H1 (cell line): ENCODE measurements around the gene PRR5L. TPM values are rescaled to one million over a fixed set of nuclear protein-coding genes. Genes with fewer than 3 reads are reported as not detected.

Source experiments
- CTCF ChIA-PET: fragments of 300-600 bp; sonication (Branson Sonifier 250); formaldehyde crosslinking; loops from one replicate; lab custom pipeline; 2021; ENCODE audit not compliant: partially characterized antibody; lab: Charles Lee
- POLR2A ChIA-PET: fragments of 300-600 bp; sonication (Branson Sonifier 250); formaldehyde crosslinking; loops from one replicate; lab custom pipeline; 2021; ENCODE audit warnings: inconsistent platforms; ENCODE audit not compliant: partially characterized antibody; lab: Charles Lee
- DNase-seq, 2 experiments: peaks; one replicate each; pipeline versions ENCODE4 v3.0.0 to v3.0.0-alpha.2; 2010 to 2022; ENCODE audit warnings: low spot score in 2 of 2, low read depth in 1 of 2, mixed read lengths in 1 of 2
- FAIRE-seq: peaks from 2 replicates; lab custom pipeline; 2011; peaks lifted over from hg19 to GRCh38; lab: Jason Lieb, UNC
- H2AFZ ChIP-seq: 2 replicates; pipeline ENCODE4 v1.8.1; 2012; ENCODE audit warnings: low read length, inconsistent platforms
- H2AK5ac ChIP-seq: 2 replicates; pipeline ENCODE4 v1.6.1; 2013; ENCODE audit warnings: low read depth, low read length
- H2BK120ac ChIP-seq: replicated peaks from 2 replicates; pipeline ENCODE3; 2013; ENCODE audit warnings: low read depth, low read length, inconsistent platforms
- H2BK12ac ChIP-seq: 2 replicates; pipeline ENCODE4 v1.6.1; 2013; ENCODE audit warnings: low read depth, low read length
- H2BK15ac ChIP-seq: 2 replicates; pipeline ENCODE4 v1.6.1; 2013; ENCODE audit warnings: low read length
- H2BK20ac ChIP-seq: 2 replicates; pipeline ENCODE4 v1.6.1; 2013; ENCODE audit warnings: low read length
- H2BK5ac ChIP-seq: 2 replicates; pipeline ENCODE4 v1.6.1; 2013; ENCODE audit warnings: low read depth, low read length
- H3K14ac ChIP-seq: 2 replicates; pipeline ENCODE4 v1.6.1; 2013; ENCODE audit warnings: inconsistent platforms; ENCODE audit not compliant: insufficient read length
- H3K18ac ChIP-seq: 2 replicates; pipeline ENCODE4 v1.6.1; 2013; ENCODE audit warnings: low read length; ENCODE audit errors: extremely low read depth
- H3K23ac ChIP-seq: 2 replicates; pipeline ENCODE4 v1.6.1; 2013; ENCODE audit warnings: inconsistent platforms; ENCODE audit not compliant: insufficient read length
- H3K23me2 ChIP-seq: 2 replicates; pipeline ENCODE4 v1.6.1; 2013; ENCODE audit warnings: low read depth, low read length
- H3K27ac ChIP-seq: 2 replicates; pipeline ENCODE4 v1.6.1; 2011; ENCODE audit warnings: low read depth, low read length, inconsistent platforms
- H3K27me3 ChIP-seq, 4 experiments: replicated peaks in 1 of 4; 1 replicate in 1 of 4; 2 replicates in 3 of 4; pipeline versions ENCODE4 v1.6.1 to v1.8.1; 2011 to 2013; ENCODE audit warnings: low read length in 3 of 4, mild to moderate bottlenecking in 3 of 4, inconsistent platforms in 2 of 4, mixed read lengths in 2 of 4, moderate library complexity in 1 of 4; ENCODE audit not compliant: control insufficient read depth in 3 of 4, insufficient read depth in 3 of 4; ENCODE audit errors: extremely low read depth in 1 of 4
- H3K36me3 ChIP-seq, 4 experiments: 2 replicates each; pipeline versions ENCODE4 v1.6.1 to v1.8.1; 2011 to 2013; ENCODE audit warnings: mild to moderate bottlenecking in 4 of 4, low read length in 3 of 4, moderate library complexity in 2 of 4, control low read depth in 1 of 4, inconsistent platforms in 1 of 4; ENCODE audit not compliant: insufficient read depth in 4 of 4, control insufficient read depth in 2 of 4
- H3K4ac ChIP-seq: replicated peaks from 2 replicates; pipeline ENCODE3; 2013; ENCODE audit warnings: low read length, low read depth, mixed read lengths, inconsistent platforms; ENCODE audit not compliant: insufficient read length
- H3K4me1 ChIP-seq, 4 experiments: replicated peaks in 1 of 4; 1 replicate in 1 of 4; 2 replicates in 3 of 4; pipeline versions ENCODE4 v1.6.1 to v1.8.1; 2011 to 2013; ENCODE audit warnings: low read length in 3 of 4, inconsistent platforms in 2 of 4, mixed read lengths in 1 of 4; ENCODE audit not compliant: insufficient read depth in 4 of 4, control insufficient read depth in 3 of 4
- H3K4me2 ChIP-seq, 2 experiments: 2 replicates each; pipeline versions ENCODE4 v1.6.1 to v1.8.1; 2011 to 2013; ENCODE audit warnings: low read depth in 2 of 2, low read length in 2 of 2, control low read depth in 1 of 2, inconsistent platforms in 1 of 2, mild to moderate bottlenecking in 1 of 2; ENCODE audit not compliant: insufficient read depth in 1 of 2
- H3K4me3 ChIP-seq, 4 experiments: fragments of 200-600, 300-600 bp in 1 of 4; sonication (generic), shearing (Covaris generic), sonication (Bioruptor Twin) in 1 of 4; 2 replicates each; pipeline versions ENCODE4 v1.5.1 to v1.8.1; 2011 to 2016; ENCODE audit warnings: low read length in 4 of 4, low read depth in 3 of 4, control low read depth in 2 of 4, inconsistent platforms in 2 of 4, mild to moderate bottlenecking in 2 of 4, mixed read lengths in 1 of 4, moderate library complexity in 1 of 4; ENCODE audit not compliant: insufficient read depth in 2 of 4; ENCODE audit errors: extremely low read depth in 1 of 4
- H3K56ac ChIP-seq: replicated peaks from 2 replicates; pipeline ENCODE3; 2013; ENCODE audit warnings: low read depth, mild to moderate bottlenecking, mixed read lengths, low read length, inconsistent platforms; ENCODE audit not compliant: insufficient read length
- H3K79me1 ChIP-seq: 2 replicates; pipeline ENCODE4 v1.6.1; 2013; ENCODE audit warnings: low read depth, low read length, control low read depth
- H3K79me2 ChIP-seq, 2 experiments: 2 replicates each; pipeline versions ENCODE4 v1.6.1 to v1.8.1; 2012 to 2013; ENCODE audit warnings: low read length in 2 of 2, mild to moderate bottlenecking in 2 of 2, inconsistent platforms in 1 of 2; ENCODE audit not compliant: insufficient read depth in 2 of 2, control insufficient read depth in 1 of 2
- H3K9ac ChIP-seq, 4 experiments: replicated peaks in 1 of 4; 1 replicate in 1 of 4; 2 replicates in 3 of 4; pipeline versions ENCODE4 v1.6.1 to v1.8.1; 2011 to 2013; ENCODE audit warnings: low read depth in 3 of 4, low read length in 3 of 4, control low read depth in 2 of 4, mild to moderate bottlenecking in 2 of 4, moderate library complexity in 2 of 4, inconsistent platforms in 1 of 4; ENCODE audit errors: extremely low read depth in 1 of 4
- H3K9me3 ChIP-seq, 2 experiments: 2 replicates each; pipeline versions ENCODE4 v1.6.1 to v1.8.1; 2012 to 2013; ENCODE audit warnings: mild to moderate bottlenecking in 2 of 2, moderate library complexity in 2 of 2, control low read depth in 1 of 2, inconsistent platforms in 1 of 2, low read depth in 1 of 2, low read length in 1 of 2, mixed read lengths in 1 of 2; ENCODE audit not compliant: insufficient read depth in 2 of 2
- H4K20me1 ChIP-seq, 2 experiments: replicated peaks in 1 of 2; 2 replicates each; pipeline versions ENCODE3 to v1.8.1; 2011 to 2013; ENCODE audit warnings: inconsistent platforms in 2 of 2, low read length in 2 of 2, mild to moderate bottlenecking in 1 of 2; ENCODE audit not compliant: insufficient read depth in 2 of 2, control insufficient read depth in 1 of 2
- H4K5ac ChIP-seq: 2 replicates; pipeline ENCODE4 v1.6.1; 2013; ENCODE audit warnings: low read length, low read depth, mixed read lengths, inconsistent platforms; ENCODE audit not compliant: insufficient read length
- H4K8ac ChIP-seq: 2 replicates; pipeline ENCODE4 v1.8.0; 2013; ENCODE audit warnings: mild to moderate bottlenecking, moderate library complexity, low read length, inconsistent platforms; ENCODE audit not compliant: insufficient read depth; ENCODE audit errors: extremely low read depth
- H4K91ac ChIP-seq: replicated peaks from 2 replicates; pipeline ENCODE3; 2013; ENCODE audit warnings: low read length, mixed read lengths, inconsistent platforms; ENCODE audit not compliant: insufficient read length
- ASH2L ChIP-seq: fragments of 200-600, 300-600 bp; sonication (generic); IDR thresholded peaks from one replicate; pipeline ENCODE4 v1.7.1; 2017; ENCODE audit warnings: low read length
- CBX5 ChIP-seq: fragments of 300-800, 300-1000 bp; sonication (generic); IDR thresholded peaks from 2 replicates; pipeline ENCODE4 v1.7.1; 2016; ENCODE audit warnings: antibody characterized with exemption, low read length, low read depth
- CHD2 ChIP-seq: IDR thresholded peaks from 2 replicates; pipeline ENCODE4 v1.6.1; 2012; ENCODE audit warnings: low read length, improper control_type of control experiment
- CREB1 ChIP-seq: IDR thresholded peaks from 2 replicates; pipeline ENCODE4 v1.6.1; 2012; ENCODE audit warnings: inconsistent platforms
- EP300 ChIP-seq, 2 experiments: IDR thresholded peaks; 1 replicate in 1 of 2; 2 replicates in 1 of 2; pipeline ENCODE4 v1.6.1; 2011 to 2012; ENCODE audit warnings: low read depth in 2 of 2, low read length in 2 of 2, mild to moderate bottlenecking in 2 of 2, borderline replicate concordance in 1 of 2, inconsistent platforms in 1 of 2, moderate library complexity in 1 of 2
- KDM5A ChIP-seq: fragments of 200-600 bp; IDR thresholded peaks from 2 replicates; pipeline ENCODE4 v1.7.1; 2012; ENCODE audit warnings: mild to moderate bottlenecking, low read length, inconsistent platforms, mixed read lengths
- MAFK ChIP-seq: IDR thresholded peaks from 2 replicates; pipeline ENCODE4 v1.6.1; 2012; ENCODE audit warnings: low read depth, mild to moderate bottlenecking, improper control_type of control experiment, low read length
- POLR2A ChIP-seq, 2 experiments: IDR thresholded peaks; 1 replicate in 1 of 2; 2 replicates in 1 of 2; pipeline ENCODE4 v1.6.1; 2011; ENCODE audit warnings: low read depth in 2 of 2, low read length in 2 of 2, mild to moderate bottlenecking in 2 of 2; ENCODE audit errors: control extremely low read depth in 1 of 2
- RBBP5 ChIP-seq: IDR thresholded peaks from 2 replicates; pipeline ENCODE4 v1.7.1; 2012; ENCODE audit warnings: low read depth, mild to moderate bottlenecking, inconsistent platforms, low read length, moderate library complexity, borderline replicate concordance
- RNF2 ChIP-seq: fragments of 200-900, 300-1000 bp; sonication (generic); IDR thresholded peaks from 2 replicates; pipeline ENCODE4 v1.7.1; 2016; ENCODE audit warnings: borderline replicate concordance, low read depth, mild to moderate bottlenecking, antibody characterized with exemption, low read length; ENCODE audit not compliant: poor library complexity, severe bottlenecking; ENCODE audit errors: missing control alignments
- SP1 ChIP-seq: IDR thresholded peaks from 2 replicates; pipeline ENCODE4 v1.6.1; 2011; ENCODE audit warnings: low read depth, low read length
- TEAD4 ChIP-seq: IDR thresholded peaks from 2 replicates; pipeline ENCODE4 v1.6.1; 2012; ENCODE audit warnings: low read depth, low read length, inconsistent platforms, mixed read lengths
- WGBS, 2 experiments: shearing (Covaris generic) in 1 of 2; methylation state at CpG; one replicate each; pipeline versions ENCODE4 v1.1.6 to v1.1.7; 2013 to 2015; ENCODE audit warnings: low lambda C conversion rate in 2 of 2, mixed read lengths in 2 of 2, inconsistent platforms in 1 of 2, low coverage in 1 of 2, missing lambda C conversion rate in 1 of 2; ENCODE audit not compliant: insufficient replicate concordance in 2 of 2, insufficient coverage in 1 of 2, insufficient read length in 1 of 2; ENCODE audit errors: extremely low coverage in 1 of 2, missing lambda C conversion rate in 1 of 2; 5-methylcytosine and 5-hydroxymethylcytosine counted together
- polyA plus RNA-seq, 7 experiments: library from polyadenylated mRNA; depleted of rRNA in 3 of 7; stranded (reverse) in 5 of 7; unstranded in 2 of 7; fragments of >200 nt in 5 of 7; fragments of 200-250 nt in 2 of 7; gene quantifications; 1 replicate in 5 of 7; 2 replicates in 1 of 7; 4 replicates in 1 of 7; pipeline versions ENCODE4 v1.2.1 to v1.2.3, GENCODE V29; 2011 to 2013; ENCODE audit warnings: missing spikeins in 2 of 7, mixed read lengths in 2 of 7
- total RNA-seq: library from RNA; stranded (reverse); fragmentation: NEBNext Ultra II Directional; extraction: Animal tissue kit (Norgen Biotek cat#: 25700); gene quantifications from 2 replicates; pipeline ENCODE4 v1.2.1, GENCODE V29; 2021

The PRR5L gene
- total and polyA plus RNA-seq, 2 of the 8 experiments (the other 6 are each of a cell fraction or from before 2014, with no cell fraction given) = 6.6 to 10.1 TPM

DNA sequence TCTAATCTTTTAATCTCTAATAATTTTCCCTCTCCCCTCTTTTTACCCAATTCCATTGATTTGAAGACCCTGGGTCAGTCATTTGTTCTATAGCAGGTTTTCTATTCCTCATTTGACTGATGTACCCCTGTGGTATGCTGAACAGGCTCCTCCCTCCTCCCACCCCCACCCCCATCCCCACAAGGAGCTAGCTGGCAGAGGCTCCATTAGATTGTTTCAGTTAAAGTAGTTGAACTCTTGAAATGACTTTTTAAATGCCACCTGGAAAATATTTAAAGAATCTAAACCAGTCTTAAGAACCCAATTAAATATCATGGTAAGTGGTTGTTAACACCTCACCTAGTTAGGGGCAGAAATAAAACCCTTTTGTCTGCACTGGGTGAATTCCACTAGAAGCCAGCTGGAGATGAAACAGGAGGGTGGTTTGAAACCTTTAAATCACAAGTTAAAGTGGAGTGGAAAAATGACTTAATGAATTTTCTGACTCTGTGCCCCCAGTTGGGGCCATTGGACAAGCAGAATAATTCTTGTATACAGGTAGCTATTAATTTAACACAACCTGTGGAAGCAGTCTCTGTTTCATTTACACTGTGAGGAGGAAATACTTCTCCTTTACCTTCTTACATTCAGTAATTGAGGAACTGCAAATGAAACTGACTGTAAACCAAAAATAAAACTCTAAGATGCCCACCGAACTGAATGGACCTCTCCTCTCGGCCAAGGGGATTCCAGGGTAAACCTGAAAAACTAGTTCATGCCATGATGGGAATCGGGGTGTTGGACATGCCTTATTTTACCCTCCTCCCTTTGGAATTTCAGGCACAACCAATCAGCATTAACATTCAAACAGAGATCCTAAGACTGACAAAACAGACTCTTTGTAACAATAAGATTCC lies 30.7 kb downstream of the PRR5L start:
- H3K79me2 ChIP-seq = no peaks in the 10 kb centered on the region
- no peak overlapping the region for H2BK20ac ChIP-seq
- H4K5ac ChIP-seq = no peak overlapping the region
- no peak overlapping the region for H3K23ac ChIP-seq
- H3K27me3 ChIP-seq = no peaks in the 10 kb centered on the region
- H4K91ac ChIP-seq = no peak overlapping the region
- no peak overlapping the region for H3K14ac ChIP-seq
- no peak overlapping the region for H3K27ac ChIP-seq
- no peaks in the 10 kb centered on the region for H3K79me1 ChIP-seq
- no peak overlapping the region for H2AFZ ChIP-seq
- ChIA-PET POLR2A (interaction anchor here (0.8 to 1.6 kb wide), 3 partner anchors 69 to 101 kb away, joined by 3 read pairs; no protein-coding TSS in a partner anchor), CTCF (interaction anchor here (0.9 kb wide), 1 partner anchor 166 kb away, joined by 3 read pairs; no protein-coding TSS in a partner anchor)
- no peak overlapping the region for H2AK5ac ChIP-seq
- 57% methylated on average over 3 of the region's 3 CpGs; no CpG with 5 or more reads in 1 of the 2 experiments for WGBS, 2 experiments
- no peak overlapping the region for H3K56ac ChIP-seq
- peak overlapping the region; percentile 22 to 29; a peak in 2 of 4 replicates for H3K4me2 ChIP-seq
- H3K9ac ChIP-seq = no peak overlapping the region; a peak in 1 of 7 replicates
- peak overlapping the region; percentile 47 for H2BK120ac ChIP-seq
- no peaks in the 10 kb centered on the region; the same call in 1 of the 2 replicates for H3K23me2 ChIP-seq
- DNase-seq = no peak
- H4K8ac ChIP-seq = no peak overlapping the region
- peaks cover 0 to 4% (median 1%) of the 10 kb centered on the region in 4 experiments; a peak in 3 of 7 replicates for H3K4me1 ChIP-seq
- FAIRE-seq = peak; percentile 70
- no peak overlapping the region for H3K18ac ChIP-seq
- peak overlapping the region in 1 of 4 experiments; percentile 35; a peak in 1 of 8 replicates for H3K4me3 ChIP-seq
- no peaks in the 10 kb centered on the region for H3K9me3 ChIP-seq
- H3K4ac ChIP-seq = no peak overlapping the region
- H3K36me3 ChIP-seq = no peaks in the 10 kb centered on the region
- no peak overlapping the region for H2BK15ac ChIP-seq
- H2BK5ac ChIP-seq = no peak overlapping the region
- no peak overlapping the region for H2BK12ac ChIP-seq
- no peaks in the 10 kb centered on the region for H4K20me1 ChIP-seq
- no peak for TF ChIP-seq RBBP5
- TF ChIP-seq EP300 (IDR thresholded peaks at IDR 0.05; ENCODE audit: borderline replicate concordance in 1 of 2, low read depth in 2 of 2, low read length in 2 of 2) = 0 out of 3 replicates have a peak, but pooled peaks of 1 of the 2 experiments have one; percentile 25
- TF ChIP-seq CREB1 = no peak
- TF ChIP-seq CBX5 = no peak
- no peak for TF ChIP-seq MAFK
- TF ChIP-seq ASH2L = peak; percentile 96
- peak; percentile 76 for TF ChIP-seq TEAD4
- 0 out of 2 replicates have a peak, but pooled peaks have one; percentile 6 for TF ChIP-seq CHD2
- TF ChIP-seq SP1 = peak; percentile 78
- TF ChIP-seq POLR2A (IDR thresholded peaks at IDR 0.05; ENCODE audit: control extremely low read depth in 1 of 2, low read depth in 2 of 2, low read length in 2 of 2) = no peak
- no peak for TF ChIP-seq KDM5A
- TF ChIP-seq RNF2 = no peak
